HG03521 (cell line): ENCODE data around the gene SORCS2.

ENCODE experiments used
- ATAC-seq: cut with Tn5 transposase; IDR thresholded peaks from one replicate; pipeline ENCODE4 v1.9.1; 2021; ENCODE audit warnings: mild to moderate bottlenecking, moderate library complexity; ENCODE audit not compliant: unreplicated experiment

Gene SORCS2

GRCh38 chr4:7487502-7487901 lies 295.2 kb downstream of the SORCS2 start:
- no peak for ATAC-seq

GRCh38 chr4:7487998-7488671 lies 295.8 kb downstream of the SORCS2 start:
- ATAC-seq = no peak

GRCh38 chr4:7491915-7492314 lies 299.6 kb downstream of the SORCS2 start:
- ATAC-seq = no peak

GRCh38 chr4:7498446-7499200 lies 306.3 kb downstream of the SORCS2 start:
- no peak for ATAC-seq

GRCh38 chr4:7499661-7500060 lies 307.3 kb downstream of the SORCS2 start:
- ATAC-seq = no peak

GRCh38 chr4:7500404-7500803 lies 308.1 kb downstream of the SORCS2 start:
- ATAC-seq = no peak

- ATAC-seq = no peak
Measured at GRCh38 chr4:7501314-7501713, 309.0 kb downstream of the SORCS2 start.

- ATAC-seq = no peak
Measured at GRCh38 chr4:7501873-7502272, 309.5 kb downstream of the SORCS2 start.

- ATAC-seq = no peak
Measured at GRCh38 chr4:7503559-7504249, 311.4 kb downstream of the SORCS2 start.

GRCh38 chr4:7505116-7505900 lies 313.0 kb downstream of the SORCS2 start:
- no peak for ATAC-seq

- ATAC-seq = no peak
Measured at GRCh38 chr4:7506119-7506518, 313.8 kb downstream of the SORCS2 start.

GRCh38 chr4:7506572-7506971 lies 314.2 kb downstream of the SORCS2 start:
- no peak for ATAC-seq

- ATAC-seq = no peak
Measured at GRCh38 chr4:7507381-7507780, 315.0 kb downstream of the SORCS2 start.

- no peak for ATAC-seq
Measured at GRCh38 chr4:7510066-7510465, 317.7 kb downstream of the SORCS2 start.

- no peak for ATAC-seq
Measured at GRCh38 chr4:7510538-7510937, 318.2 kb downstream of the SORCS2 start.

- no peak for ATAC-seq
Measured at GRCh38 chr4:7511525-7511924, 319.2 kb downstream of the SORCS2 start.

GRCh38 chr4:7512428-7512827 lies 320.1 kb downstream of the SORCS2 start:
- ATAC-seq = no peak

GRCh38 chr4:7512946-7513345 lies 320.6 kb downstream of the SORCS2 start:
- no peak for ATAC-seq

GRCh38 chr4:7513671-7514070 lies 321.3 kb downstream of the SORCS2 start:
- ATAC-seq = no peak

GRCh38 chr4:7514281-7514680 lies 321.9 kb downstream of the SORCS2 start:
- ATAC-seq = no peak

- no peak for ATAC-seq
Measured at GRCh38 chr4:7514789-7515188, 322.5 kb downstream of the SORCS2 start.
